Measurements from ENCODE around the gene ITGAE.

DNA sequence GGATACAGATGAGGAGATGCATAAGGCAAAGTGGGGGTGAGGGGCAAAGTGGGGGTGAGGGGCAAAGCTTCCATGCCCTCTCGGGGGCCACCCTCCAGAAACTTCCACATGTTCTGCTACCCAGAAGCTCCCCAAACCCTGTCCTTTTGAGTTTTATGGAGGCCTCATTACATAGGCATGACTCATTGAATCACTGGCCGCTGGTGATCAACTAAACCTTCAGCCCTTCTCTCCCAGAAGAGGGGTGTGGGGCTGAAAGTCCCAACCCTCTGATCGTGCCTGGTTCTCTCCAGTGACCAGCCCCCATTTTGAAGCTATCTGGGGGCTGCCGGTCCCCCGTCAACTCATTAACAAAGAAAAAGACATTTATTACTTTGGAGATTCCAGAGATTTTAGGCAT lies 27.5 kb downstream of the ITGAE start:
- no peak for TF ChIP-seq CTCF (IDR thresholded peaks at IDR 0.05)
- no peak for TF ChIP-seq POLR2A (IDR thresholded peaks at IDR 0.05)
